Naive thymus-derived CD4-positive, alpha-beta T cell (primary cell): ENCODE results near the gene SSBP3. TPM values are rescaled to one million over a fixed set of nuclear protein-coding genes. Genes with fewer than 3 reads are reported as not detected.

Source experiments
- ATAC-seq: fragments of 150-1000 bp; cut with Tn5 transposase; 2 replicates; pipeline ENCODE4 v1.10.0; 2021; ENCODE audit warnings: mild to moderate bottlenecking, moderate library complexity
- CTCF ChIA-PET: fragments of 350-600 bp; sonication (Branson Sonifier 250); formaldehyde crosslinking; loops from one replicate; lab custom pipeline; 2021; ENCODE audit warnings: antibody characterized with exemption; lab: Charles Lee
- POLR2A ChIA-PET: fragments of 350-600 bp; sonication (Branson Sonifier 250); formaldehyde crosslinking; loops from one replicate; lab custom pipeline; 2021; ENCODE audit warnings: antibody characterized with exemption, inconsistent platforms; lab: Charles Lee
- DNase-seq, 9 donors: peaks; one replicate each; pipeline versions ENCODE4 v3.0.0 to v3.0.0-alpha.2; 2020 to 2022; ENCODE audit warnings: mixed read lengths in 1 of 9
- H3K27ac ChIP-seq: one replicate; pipeline ENCODE4 v1.7.0; 2013; ENCODE audit warnings: mild to moderate bottlenecking, low read depth, low read length, moderate library complexity
- H3K27me3 ChIP-seq, 2 donors: one replicate each; pipeline ENCODE4 v1.7.0; 2013; ENCODE audit warnings: low read length in 2 of 2, mild to moderate bottlenecking in 2 of 2, moderate library complexity in 2 of 2; ENCODE audit not compliant: control insufficient read depth in 2 of 2, insufficient read depth in 2 of 2
- H3K36me3 ChIP-seq, 3 experiments: 1 replicate in 2 of 3; 2 replicates in 1 of 3; pipeline ENCODE4 v1.7.0; 2013; ENCODE audit warnings: low read length in 3 of 3, mild to moderate bottlenecking in 3 of 3, moderate library complexity in 1 of 3; ENCODE audit not compliant: insufficient read depth in 3 of 3, control insufficient read depth in 2 of 3
- H3K4me1 ChIP-seq, 2 donors: one replicate each; pipeline ENCODE4 v1.7.0; 2013; ENCODE audit warnings: low read length in 2 of 2, mild to moderate bottlenecking in 2 of 2, moderate library complexity in 1 of 2; ENCODE audit not compliant: control insufficient read depth in 2 of 2, insufficient read depth in 2 of 2
- H3K4me3 ChIP-seq: 2 replicates; pipeline ENCODE4 v1.7.0; 2013; ENCODE audit warnings: mild to moderate bottlenecking, low read length
- H3K9me3 ChIP-seq, 3 experiments: 1 replicate in 2 of 3; 2 replicates in 1 of 3; pipeline ENCODE4 v1.7.0; 2013; ENCODE audit warnings: low read length in 3 of 3; ENCODE audit not compliant: control insufficient read depth in 2 of 3
- H3K27ac Mint-ChIP-seq, 9 donors: one replicate each; pipeline ENCODE4 v1.8.0; 2020 to 2022; ENCODE audit warnings: mixed read lengths in 9 of 9, mild to moderate bottlenecking in 8 of 9, moderate library complexity in 5 of 9, inconsistent platforms in 2 of 9
- H3K27me3 Mint-ChIP-seq, 5 donors: one replicate each; pipeline ENCODE4 v1.8.0; 2021 to 2022; ENCODE audit warnings: mixed read lengths in 5 of 5, mild to moderate bottlenecking in 1 of 5
- H3K36me3 Mint-ChIP-seq, 5 donors: one replicate each; pipeline ENCODE4 v1.8.0; 2020 to 2022; ENCODE audit warnings: mixed read lengths in 5 of 5, mild to moderate bottlenecking in 3 of 5, inconsistent platforms in 1 of 5
- H3K4me1 Mint-ChIP-seq, 7 donors: one replicate each; pipeline ENCODE4 v1.8.0; 2020 to 2022; ENCODE audit warnings: mixed read lengths in 7 of 7, mild to moderate bottlenecking in 3 of 7, inconsistent platforms in 1 of 7
- H3K4me3 Mint-ChIP-seq, 10 donors: one replicate each; pipeline ENCODE4 v1.8.0; 2020 to 2022; ENCODE audit warnings: mild to moderate bottlenecking in 10 of 10, mixed read lengths in 10 of 10, moderate library complexity in 6 of 10, inconsistent platforms in 2 of 10
- H3K9me3 Mint-ChIP-seq, 11 donors: one replicate each; pipeline ENCODE4 v1.8.0; 2020 to 2022; ENCODE audit warnings: mixed read lengths in 11 of 11, mild to moderate bottlenecking in 4 of 11, inconsistent platforms in 1 of 11, moderate library complexity in 1 of 11
- intact Hi-C, 2 donors: fragments of 100-400 bp; cut with micrococcal nuclease; formaldehyde crosslinking; loops; one replicate each; pipeline ENCODE4 v1.15.1; 2023
- polyA plus RNA-seq, 2 donors: library from polyadenylated mRNA; unstranded; fragments of 300-500 nt; fragmentation: Illumina TruSeq; gene quantifications; one replicate each; pipeline ENCODE4 v1.2.3, GENCODE V29; 2021
- total RNA-seq, 6 experiments: library from RNA in 5 of 6; stranded (reverse) in 5 of 6; gene quantifications; 1 replicate in 5 of 6; 2 replicates in 1 of 6; pipeline ENCODE4 v1.2.3 and lab custom pipeline; 2021 to 2026

The SSBP3 gene
- total and polyA plus RNA-seq, 7 experiments from 2014 or later = 19.4 to 124 (median 80.5) TPM

DNA sequence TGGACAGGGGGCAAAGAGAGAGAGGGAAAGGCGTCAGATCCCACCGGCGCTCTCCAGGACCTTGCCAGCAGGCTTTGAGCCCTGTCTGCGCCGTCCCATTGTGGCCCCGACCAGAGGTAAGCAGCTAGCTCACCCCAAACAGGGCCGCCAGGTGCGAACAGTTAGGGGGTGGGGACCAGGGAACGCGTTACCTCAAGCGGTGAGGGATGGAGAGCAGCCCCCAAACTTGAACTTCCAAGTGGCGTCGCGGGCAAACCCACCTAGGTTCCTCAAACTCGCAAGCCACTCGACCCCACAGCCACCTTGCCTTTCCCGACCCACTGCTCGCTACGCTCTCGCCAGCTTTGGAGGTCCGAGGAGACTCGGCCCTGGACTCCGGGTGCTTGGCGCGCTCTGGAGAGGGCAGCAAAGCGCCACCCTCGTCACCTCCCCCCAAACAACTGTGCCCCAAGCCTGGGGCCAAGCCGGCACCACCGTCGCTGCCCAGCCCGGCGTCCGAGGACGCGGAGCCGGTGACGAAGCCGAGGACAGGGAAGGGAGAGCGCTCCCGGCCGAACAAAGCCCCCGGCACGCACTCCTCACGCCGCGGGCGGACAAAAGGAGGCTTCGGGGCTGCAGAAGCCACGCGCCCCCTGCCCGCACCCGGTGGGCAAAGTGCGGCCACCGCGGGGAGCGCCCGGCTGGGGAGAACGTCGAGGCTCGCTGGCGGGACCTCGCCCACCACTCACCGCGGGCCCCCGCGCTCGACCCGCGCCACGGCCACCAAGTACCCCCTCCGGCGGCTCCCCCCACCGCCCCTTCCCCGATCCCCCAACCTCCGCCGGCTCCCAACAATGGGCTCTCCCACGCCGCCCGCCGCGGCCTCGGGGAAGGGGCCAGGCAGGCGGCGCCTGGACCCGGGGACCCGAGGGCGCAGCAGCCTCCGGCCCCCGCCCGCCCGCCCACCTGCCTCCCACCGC, 976 bp downstream of the SSBP3 start:
- peak overlapping the region; percentile 54 for H3K27ac ChIP-seq
- Mint-ChIP-seq H3K27ac (peak overlapping the region; percentile 35 to 85 (median 75)), H3K36me3 (peaks cover 0 to 41% (median 23%) of the 10 kb centered on the region in 5 donors), H3K4me3 (peak overlapping the region; percentile 81 to 95 (median 88)), H3K27me3 (no peaks in the 10 kb centered on the region), H3K4me1 (peaks cover 68 to 77% (median 75%) of the 10 kb centered on the region in 7 donors), H3K9me3 (peaks cover 0 to 8% (median 0%) of the 10 kb centered on the region in 11 donors)
- ATAC-seq (no peak), DNase-seq (peak in 8 of 9 donors; percentile 7 to 40 (median 28))
- peaks cover 40 to 44% of the 10 kb centered on the region in 2 donors for H3K4me1 ChIP-seq
- peak overlapping the region; percentile 61 for H3K4me3 ChIP-seq
- no peaks in the 10 kb centered on the region for H3K27me3 ChIP-seq
- POLR2A ChIA-PET = interaction anchor here (0.7 to 3.2 kb wide), 6 partner anchors 70 to 224 kb away, joined by 3 to 12 read pairs (median 5); no protein-coding TSS in a partner anchor
- H3K36me3 ChIP-seq = peaks cover 0 to 34% (median 0%) of the 10 kb centered on the region in 3 experiments
- H3K9me3 ChIP-seq = no peaks in the 10 kb centered on the region
- intact Hi-C loops = loop anchor here (1.0 to 5.0 kb wide), 5 partner anchors 137 to 812 kb away; partner anchors contain the start of genes TTC4 (in 1 of the 2) and USP24 (in 1 of the 2)
- CTCF ChIA-PET = no interaction called here

DNA sequence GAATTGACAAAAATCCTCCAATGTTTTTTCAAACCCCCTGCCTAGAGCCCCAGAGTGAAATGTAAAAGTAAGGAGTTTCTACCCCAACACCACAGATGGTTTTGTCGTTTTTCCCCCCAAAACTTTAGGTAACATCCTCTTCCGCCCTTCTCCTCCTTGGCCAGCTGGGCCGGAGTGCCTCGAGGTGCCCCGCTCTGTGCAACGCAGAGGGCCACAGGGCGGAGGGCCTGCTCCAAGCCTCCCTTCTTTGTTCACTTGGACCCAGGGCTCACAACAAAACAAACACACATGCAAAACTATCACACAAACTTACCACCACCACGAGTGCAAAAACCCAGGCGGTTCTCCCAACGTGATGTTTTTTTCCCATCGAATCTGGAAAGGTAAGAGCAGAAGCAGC, 1.9 kb downstream of the SSBP3 start:
- ATAC-seq = no peak
- intact Hi-C loops = loop anchor here in 1 of 2 donors (1.0 kb wide), 1 partner anchor 283 kb away; no protein-coding TSS in a partner anchor
- no peaks in the 10 kb centered on the region for H3K27me3 Mint-ChIP-seq
- H3K4me3 Mint-ChIP-seq = peak overlapping the region; percentile 81 to 93 (median 88)
- no peaks in the 10 kb centered on the region for H3K27me3 ChIP-seq
- H3K9me3 ChIP-seq = no peaks in the 10 kb centered on the region
- peak overlapping the region; percentile 54 for H3K27ac ChIP-seq
- DNase-seq = no peak
- CTCF ChIA-PET = interaction anchor here (1.2 to 1.5 kb wide), 2 partner anchors 33 to 86 kb away, joined by 3 read pairs; no protein-coding TSS in a partner anchor
- H3K27ac Mint-ChIP-seq = peak overlapping the region; percentile 35 to 85 (median 76)
- POLR2A ChIA-PET = interaction anchor here (0.7 to 3.2 kb wide), 4 partner anchors 20 to 223 kb away, joined by 3 to 12 read pairs (median 4); no protein-coding TSS in a partner anchor
- H3K4me3 ChIP-seq = peak overlapping the region; percentile 61
- H3K4me1 ChIP-seq = peaks cover 34 to 37% of the 10 kb centered on the region in 2 donors
- H3K4me1 Mint-ChIP-seq = peaks cover 64 to 77% (median 75%) of the 10 kb centered on the region in 7 donors
- peaks cover 8 to 50% (median 32%) of the 10 kb centered on the region in 5 donors for H3K36me3 Mint-ChIP-seq
- peaks cover 0 to 43% (median 3%) of the 10 kb centered on the region in 3 experiments for H3K36me3 ChIP-seq
- peaks cover 0 to 8% (median 0%) of the 10 kb centered on the region in 11 donors for H3K9me3 Mint-ChIP-seq

DNA sequence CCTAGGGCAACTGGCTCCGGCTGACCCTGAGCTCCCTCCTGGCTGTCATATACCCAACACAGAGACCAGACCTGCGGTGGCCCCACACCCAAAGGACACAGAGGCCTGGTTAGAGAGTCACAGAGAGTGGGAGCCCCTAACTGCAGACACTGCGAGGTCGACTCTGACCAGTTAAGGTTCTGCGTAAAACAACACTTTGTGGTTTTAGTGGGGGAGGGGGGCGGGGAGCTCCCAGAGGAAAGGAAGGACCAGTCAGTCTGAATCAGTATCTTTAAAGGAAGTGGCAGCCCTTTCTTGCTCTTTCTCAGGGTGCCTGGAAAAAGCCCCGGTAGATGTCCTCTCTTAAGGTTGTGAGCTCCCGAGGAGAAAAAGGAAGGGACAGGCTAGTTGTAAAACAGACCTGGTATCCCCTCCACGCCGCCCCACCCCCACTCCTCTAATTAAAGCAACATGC, 2.4 kb downstream of the SSBP3 start:
- peaks cover 0 to 8% (median 0%) of the 10 kb centered on the region in 11 donors for H3K9me3 Mint-ChIP-seq
- ChIA-PET POLR2A (interaction anchor here (1.6 to 3.2 kb wide), 2 partner anchors 19 to 83 kb away, joined by 5 to 12 read pairs; no protein-coding TSS in a partner anchor), CTCF (interaction anchor here (0.6 to 1.5 kb wide), 5 partner anchors 33 to 280 kb away, joined by 3 to 4 read pairs (median 3); no protein-coding TSS in a partner anchor)
- H3K36me3 ChIP-seq = peaks cover 0 to 48% (median 5%) of the 10 kb centered on the region in 3 experiments
- peak overlapping the region; percentile 12 for H3K4me3 ChIP-seq
- H3K27ac Mint-ChIP-seq = peak overlapping the region; percentile 35 to 85 (median 76)
- no peaks in the 10 kb centered on the region for H3K27me3 Mint-ChIP-seq
- intact Hi-C loops = loop anchor here (1.0 kb wide), 2 partner anchors 223 to 283 kb away; no protein-coding TSS in a partner anchor
- peaks cover 64 to 77% (median 75%) of the 10 kb centered on the region in 7 donors for H3K4me1 Mint-ChIP-seq
- peaks cover 12 to 52% (median 35%) of the 10 kb centered on the region in 5 donors for H3K36me3 Mint-ChIP-seq
- H3K27ac ChIP-seq = peak overlapping the region; percentile 54
- no peaks in the 10 kb centered on the region for H3K9me3 ChIP-seq
- H3K27me3 ChIP-seq = no peaks in the 10 kb centered on the region
- peak overlapping the region; percentile 81 to 93 (median 88) for H3K4me3 Mint-ChIP-seq
- peak in 1 of 9 donors; percentile 41 for DNase-seq
- no peak for ATAC-seq
- H3K4me1 ChIP-seq = peaks cover 30 to 33% of the 10 kb centered on the region in 2 donors

DNA sequence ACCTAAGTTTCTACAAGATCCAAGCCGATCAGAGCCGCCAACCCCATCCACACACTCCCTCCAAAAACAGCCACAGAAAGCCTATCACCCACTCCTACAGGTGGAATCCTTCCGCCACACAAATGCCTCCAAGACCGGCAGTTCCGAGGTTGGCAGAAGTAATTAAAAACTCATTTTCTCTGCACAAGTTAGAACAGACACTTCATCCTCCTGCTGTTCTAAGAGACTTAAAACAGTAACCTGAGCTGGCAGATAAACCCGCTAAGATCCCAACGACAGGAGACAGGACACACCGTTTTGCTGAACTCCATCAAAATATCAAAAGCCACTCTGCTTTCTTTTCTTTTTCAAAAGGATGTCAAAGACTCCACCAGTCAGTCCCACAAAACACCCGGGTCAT, 2.8 kb downstream of the SSBP3 start:
- intact Hi-C loops = loop anchor here in 1 of 2 donors (1.0 kb wide), 1 partner anchor 222 kb away; no protein-coding TSS in a partner anchor
- Mint-ChIP-seq H3K27me3 (no peaks in the 10 kb centered on the region), H3K36me3 (peaks cover 16 to 56% (median 39%) of the 10 kb centered on the region in 5 donors), H3K9me3 (peaks cover 0 to 8% (median 0%) of the 10 kb centered on the region in 11 donors), H3K4me1 (peaks cover 60 to 77% (median 75%) of the 10 kb centered on the region in 7 donors), H3K27ac (peak overlapping the region; percentile 5 to 85 (median 76)), H3K4me3 (peak overlapping the region; percentile 81 to 93 (median 88))
- peak overlapping the region; percentile 54 for H3K27ac ChIP-seq
- DNase-seq (no peak), ATAC-seq (no peak)
- no peaks in the 10 kb centered on the region for H3K9me3 ChIP-seq
- CTCF ChIA-PET = interaction anchor here (0.6 to 1.5 kb wide), 5 partner anchors 32 to 280 kb away, joined by 3 to 4 read pairs (median 3); no protein-coding TSS in a partner anchor
- peak overlapping the region; percentile 12 for H3K4me3 ChIP-seq
- POLR2A ChIA-PET = interaction anchor here (1.6 to 3.2 kb wide), 2 partner anchors 19 to 84 kb away, joined by 5 to 12 read pairs; no protein-coding TSS in a partner anchor
- peaks cover 26 to 29% of the 10 kb centered on the region in 2 donors for H3K4me1 ChIP-seq
- no peaks in the 10 kb centered on the region for H3K27me3 ChIP-seq
- peaks cover 3 to 52% (median 5%) of the 10 kb centered on the region in 3 experiments for H3K36me3 ChIP-seq

DNA sequence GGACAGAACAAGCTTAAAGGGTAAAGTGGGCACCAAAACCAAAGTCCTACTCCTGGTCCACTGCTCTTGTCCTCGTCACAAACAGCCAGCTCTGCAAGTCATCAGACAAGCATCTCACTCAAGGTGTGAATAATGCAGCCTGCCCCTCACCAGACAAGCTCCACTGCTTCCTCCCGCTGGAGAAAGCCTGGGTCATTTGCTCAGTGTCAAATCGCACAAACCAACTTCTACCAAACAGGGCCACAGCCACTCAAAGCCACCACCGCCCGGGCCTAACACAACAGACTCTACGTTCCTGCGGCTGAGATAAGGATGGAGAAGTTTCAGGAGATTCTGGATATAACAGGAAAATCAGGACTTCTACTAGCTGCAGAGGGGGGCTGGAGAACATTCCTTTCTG, 3.3 kb downstream of the SSBP3 start:
- ATAC-seq (no peak), DNase-seq (no peak)
- Mint-ChIP-seq H3K27me3 (no peaks in the 10 kb centered on the region), H3K36me3 (peaks cover 20 to 59% (median 42%) of the 10 kb centered on the region in 5 donors), H3K4me3 (peak overlapping the region; percentile 62 to 92 (median 87)), H3K4me1 (peaks cover 56 to 77% (median 75%) of the 10 kb centered on the region in 7 donors), H3K9me3 (peaks cover 0 to 6% (median 0%) of the 10 kb centered on the region in 11 donors), H3K27ac (peak overlapping the region in 7 of 9 donors; percentile 35 to 85 (median 81))
- CTCF ChIA-PET = interaction anchor here (0.7 to 1.5 kb wide), 3 partner anchors 57 to 87 kb away, joined by 3 to 4 read pairs (median 3); no protein-coding TSS in a partner anchor
- intact Hi-C loops = loop anchor here in 1 of 2 donors (1.0 kb wide), 1 partner anchor 222 kb away; no protein-coding TSS in a partner anchor
- Histone ChIP-seq H3K4me3 (no peak overlapping the region), H3K9me3 (no peaks in the 10 kb centered on the region), H3K36me3 (peaks cover 5 to 57% (median 5%) of the 10 kb centered on the region in 3 experiments), H3K27ac (no peak overlapping the region), H3K4me1 (peaks cover 21 to 24% of the 10 kb centered on the region in 2 donors), H3K27me3 (no peaks in the 10 kb centered on the region)
- POLR2A ChIA-PET = interaction anchor here (0.8 to 3.2 kb wide), 3 partner anchors 18 to 119 kb away, joined by 3 to 12 read pairs (median 5); no protein-coding TSS in a partner anchor
